Hepatocyte (in vitro differentiated cells): ENCODE measurements around the gene SLC35F6. TPM values are rescaled to one million over a fixed set of nuclear protein-coding genes. Genes with fewer than 3 reads are reported as not detected.

Source experiments
- DNase-seq: peaks from one replicate; pipeline ENCODE4 v3.0.0-alpha.2; 2016; ENCODE audit warnings: low spot score
- H2AFZ ChIP-seq: fragments of 200-600 bp; sonication (generic); 2 replicates; pipeline ENCODE4 v1.6.0; 2016; ENCODE audit warnings: antibody characterized with exemption, mild to moderate bottlenecking
- H3K27ac ChIP-seq: fragments of 200-600 bp; sonication (generic); 2 replicates; pipeline ENCODE4 v1.5.1; 2016; ENCODE audit warnings: mild to moderate bottlenecking
- H3K27me3 ChIP-seq: fragments of 200-600 bp; sonication (generic); 2 replicates; pipeline ENCODE4 v1.6.1; 2016
- H3K36me3 ChIP-seq: fragments of 200-600 bp; sonication (generic); replicated peaks from 2 replicates; pipeline ENCODE4 v1.5.1; 2016; ENCODE audit warnings: low read depth; ENCODE audit not compliant: insufficient read depth
- H3K4me1 ChIP-seq: fragments of 200-600 bp; sonication (generic); 2 replicates; pipeline ENCODE4 v1.5.1; 2016; ENCODE audit warnings: mild to moderate bottlenecking, moderate library complexity; ENCODE audit not compliant: insufficient read depth
- H3K4me2 ChIP-seq: fragments of 200-600 bp; sonication (generic); 2 replicates; pipeline ENCODE4 v1.6.0; 2016
- H3K4me3 ChIP-seq: fragments of 200-600 bp; sonication (generic); 2 replicates; pipeline ENCODE4 v1.5.1; 2016; ENCODE audit warnings: mild to moderate bottlenecking
- H3K79me2 ChIP-seq: fragments of 200-600 bp; sonication (generic); 2 replicates; pipeline ENCODE4 v1.6.0; 2017; ENCODE audit warnings: mild to moderate bottlenecking
- H3K9me2 ChIP-seq: fragments of 200-600 bp; sonication (generic); replicated peaks from 2 replicates; pipeline ENCODE4 v1.6.0; 2017; ENCODE audit warnings: mild to moderate bottlenecking; ENCODE audit not compliant: insufficient read depth
- H3K9me3 ChIP-seq: fragments of 200-600 bp; sonication (generic); 2 replicates; pipeline ENCODE4 v1.5.1; 2016; ENCODE audit warnings: low read depth, mild to moderate bottlenecking
- H4K20me1 ChIP-seq: fragments of 200-600 bp; sonication (generic); 2 replicates; pipeline ENCODE4 v1.6.0; 2016; ENCODE audit warnings: mild to moderate bottlenecking; ENCODE audit not compliant: insufficient read depth, poor library complexity, severe bottlenecking
- EZH2 ChIP-seq: fragments of 200-600 bp; sonication (generic); IDR thresholded peaks from 2 replicates; pipeline ENCODE4 v1.6.1; 2016; ENCODE audit warnings: antibody characterized with exemption, mild to moderate bottlenecking, borderline replicate concordance
- EZH2phosphoT487 ChIP-seq: fragments of 200-600 bp; sonication (generic); IDR thresholded peaks from one replicate; pipeline ENCODE4 v1.6.1; 2018; ENCODE audit warnings: antibody characterized with exemption, mild to moderate bottlenecking, low read depth, moderate library complexity; ENCODE audit not compliant: unreplicated experiment, severe bottlenecking
- WGBS: methylation state at CpG from one replicate; pipeline ENCODE4 v1.1.6; 2016; ENCODE audit warnings: low lambda C conversion rate; ENCODE audit errors: missing lambda C conversion rate; 5-methylcytosine and 5-hydroxymethylcytosine counted together
- polyA plus RNA-seq: library from polyadenylated mRNA; unstranded; fragments of >200 nt; fragmentation: Nextera tagmentation; extraction: Ambion mirVana; gene quantifications from 2 replicates; pipeline ENCODE4 v1.2.1, GENCODE V29; 2016
- total RNA-seq: library from RNA; depleted of rRNA; stranded (reverse); fragments of >200 nt; gene quantifications from 2 replicates; pipeline ENCODE4 v1.2.3, GENCODE V29; 2014
- TF ChIP-seq, protein P1 (sequence below): fragments of 200-600 bp; sonication (generic); IDR thresholded peaks from 2 replicates; pipeline ENCODE4 v1.5.1; 2016; ENCODE audit warnings: antibody characterized with exemption, mild to moderate bottlenecking; ENCODE audit not compliant: poor library complexity

Gene SLC35F6
- total and polyA plus RNA-seq, 2 experiments from 2014 or later = 16.6 to 30.2 TPM

DNA sequence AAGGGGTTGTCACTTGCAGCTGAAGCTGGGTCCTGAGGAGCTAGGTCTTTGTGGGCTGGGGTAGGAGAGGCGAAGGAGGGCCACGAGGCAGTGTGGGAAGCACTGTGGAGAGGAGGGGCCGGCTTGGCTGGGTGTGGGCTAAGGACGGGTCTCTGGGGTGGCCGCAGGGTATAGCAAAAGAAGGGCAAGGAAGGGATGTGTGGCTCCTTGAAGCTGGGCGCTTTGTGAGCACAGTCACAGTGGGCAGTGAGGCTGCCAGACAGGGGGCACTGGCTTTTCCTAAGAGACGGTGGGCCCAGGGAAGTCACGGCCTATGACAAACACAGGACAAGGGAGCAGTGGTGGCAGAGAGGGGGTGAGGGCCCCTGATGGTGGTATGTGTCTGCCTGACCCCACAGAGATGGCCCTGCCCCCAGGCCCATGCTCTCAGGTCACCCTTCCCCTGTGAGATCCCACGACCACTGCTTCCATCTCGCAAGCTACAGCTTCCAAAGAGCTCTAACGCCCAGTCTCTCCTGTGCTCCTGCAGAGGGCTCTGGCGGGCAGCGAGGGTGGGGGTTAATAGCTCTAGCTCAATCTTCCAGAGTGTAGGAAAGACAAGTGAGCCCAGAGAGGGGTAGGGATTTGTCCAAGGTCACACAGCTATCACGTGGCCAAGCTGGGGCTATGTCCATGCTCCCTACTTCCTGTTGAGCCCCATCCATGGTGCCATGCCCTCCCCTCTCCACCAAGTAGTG is 39.1 kb upstream of the SLC35F6 start:
- H4K20me1 ChIP-seq = no peaks in the 10 kb centered on the region
- no peaks in the 10 kb centered on the region for H3K27me3 ChIP-seq
- TF ChIP-seq EZH2phosphoT487 = no peak
- no peak for TF ChIP-seq EZH2
- H3K9me3 ChIP-seq = no peaks in the 10 kb centered on the region
- peaks cover 29% of the 10 kb centered on the region for H3K4me1 ChIP-seq
- H3K27ac ChIP-seq = peak overlapping the region; percentile 77
- H3K36me3 ChIP-seq = no peaks in the 10 kb centered on the region
- H2AFZ ChIP-seq = no peak overlapping the region
- H3K4me3 ChIP-seq = no peak overlapping the region
- H3K79me2 ChIP-seq = no peaks in the 10 kb centered on the region
- whole genome bisulfite sequencing = 83% methylated on average over 14 of the region's 14 CpGs
- H3K4me2 ChIP-seq = no peak overlapping the region
- DNase-seq = no peak
- H3K9me2 ChIP-seq = no peaks in the 10 kb centered on the region

DNA sequence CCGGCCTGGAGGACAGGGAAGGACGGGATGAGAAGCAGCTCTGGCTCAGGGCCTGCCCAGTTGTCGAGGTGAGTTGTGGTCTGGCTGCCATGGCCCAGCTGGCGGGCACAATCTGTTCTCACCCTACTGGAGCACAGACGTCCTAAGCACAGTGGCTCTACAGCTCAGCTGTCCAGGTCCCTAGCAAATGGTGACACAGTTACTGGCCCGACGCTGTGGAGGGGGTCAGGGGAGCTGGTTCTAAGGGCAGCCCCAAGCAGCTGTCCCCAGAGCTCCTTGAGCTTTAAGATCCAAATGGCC is 38.6 kb upstream of the SLC35F6 start:
- Histone ChIP-seq H3K27me3 (no peaks in the 10 kb centered on the region), H3K4me1 (peaks cover 25% of the 10 kb centered on the region), H3K27ac (no peak overlapping the region), H2AFZ (no peak overlapping the region), H3K9me2 (no peaks in the 10 kb centered on the region), H3K4me3 (no peak overlapping the region), H3K36me3 (no peaks in the 10 kb centered on the region), H3K79me2 (no peaks in the 10 kb centered on the region), H3K9me3 (no peaks in the 10 kb centered on the region), H4K20me1 (no peaks in the 10 kb centered on the region), H3K4me2 (no peak overlapping the region)
- WGBS = 85% methylated on average over 7 of the region's 7 CpGs
- TF ChIP-seq, protein P1, sequence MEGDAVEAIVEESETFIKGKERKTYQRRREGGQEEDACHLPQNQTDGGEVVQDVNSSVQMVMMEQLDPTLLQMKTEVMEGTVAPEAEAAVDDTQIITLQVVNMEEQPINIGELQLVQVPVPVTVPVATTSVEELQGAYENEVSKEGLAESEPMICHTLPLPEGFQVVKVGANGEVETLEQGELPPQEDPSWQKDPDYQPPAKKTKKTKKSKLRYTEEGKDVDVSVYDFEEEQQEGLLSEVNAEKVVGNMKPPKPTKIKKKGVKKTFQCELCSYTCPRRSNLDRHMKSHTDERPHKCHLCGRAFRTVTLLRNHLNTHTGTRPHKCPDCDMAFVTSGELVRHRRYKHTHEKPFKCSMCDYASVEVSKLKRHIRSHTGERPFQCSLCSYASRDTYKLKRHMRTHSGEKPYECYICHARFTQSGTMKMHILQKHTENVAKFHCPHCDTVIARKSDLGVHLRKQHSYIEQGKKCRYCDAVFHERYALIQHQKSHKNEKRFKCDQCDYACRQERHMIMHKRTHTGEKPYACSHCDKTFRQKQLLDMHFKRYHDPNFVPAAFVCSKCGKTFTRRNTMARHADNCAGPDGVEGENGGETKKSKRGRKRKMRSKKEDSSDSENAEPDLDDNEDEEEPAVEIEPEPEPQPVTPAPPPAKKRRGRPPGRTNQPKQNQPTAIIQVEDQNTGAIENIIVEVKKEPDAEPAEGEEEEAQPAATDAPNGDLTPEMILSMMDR = no peak
- TF ChIP-seq EZH2phosphoT487 = no peak
- no peak for TF ChIP-seq EZH2
- DNase-seq = no peak

DNA sequence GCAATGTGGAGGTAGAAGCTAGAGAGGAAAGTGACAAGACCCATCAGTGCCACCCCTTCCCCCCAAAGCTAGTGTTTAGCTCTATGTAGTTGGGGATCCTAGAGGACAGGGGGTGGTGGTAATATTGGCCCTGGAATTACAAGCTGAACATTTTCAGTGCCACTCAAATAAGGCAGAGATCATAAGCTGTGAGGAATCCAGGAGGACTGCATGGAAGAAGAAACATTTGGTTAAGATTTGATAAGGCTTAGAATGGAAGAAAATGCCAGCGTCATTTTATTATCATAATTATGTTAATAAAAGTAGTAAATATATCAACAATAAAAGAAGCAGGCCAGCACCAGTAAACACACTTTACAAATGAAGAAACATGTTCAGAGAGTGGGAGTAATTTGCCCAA is 37.9 kb upstream of the SLC35F6 start:
- WGBS = 39% methylated on average over 1 of the region's 1 CpG
- Histone ChIP-seq H3K79me2 (no peaks in the 10 kb centered on the region), H4K20me1 (no peaks in the 10 kb centered on the region), H3K4me2 (no peak overlapping the region), H3K27me3 (no peaks in the 10 kb centered on the region), H3K27ac (no peak overlapping the region), H3K4me3 (no peak overlapping the region), H3K9me3 (no peaks in the 10 kb centered on the region), H3K9me2 (no peaks in the 10 kb centered on the region), H2AFZ (no peak overlapping the region), H3K4me1 (peaks cover 18% of the 10 kb centered on the region), H3K36me3 (no peaks in the 10 kb centered on the region)
- no peak for DNase-seq
- TF ChIP-seq EZH2phosphoT487 (no peak), EZH2 (no peak)
- TF ChIP-seq, protein P1 = no peak

DNA sequence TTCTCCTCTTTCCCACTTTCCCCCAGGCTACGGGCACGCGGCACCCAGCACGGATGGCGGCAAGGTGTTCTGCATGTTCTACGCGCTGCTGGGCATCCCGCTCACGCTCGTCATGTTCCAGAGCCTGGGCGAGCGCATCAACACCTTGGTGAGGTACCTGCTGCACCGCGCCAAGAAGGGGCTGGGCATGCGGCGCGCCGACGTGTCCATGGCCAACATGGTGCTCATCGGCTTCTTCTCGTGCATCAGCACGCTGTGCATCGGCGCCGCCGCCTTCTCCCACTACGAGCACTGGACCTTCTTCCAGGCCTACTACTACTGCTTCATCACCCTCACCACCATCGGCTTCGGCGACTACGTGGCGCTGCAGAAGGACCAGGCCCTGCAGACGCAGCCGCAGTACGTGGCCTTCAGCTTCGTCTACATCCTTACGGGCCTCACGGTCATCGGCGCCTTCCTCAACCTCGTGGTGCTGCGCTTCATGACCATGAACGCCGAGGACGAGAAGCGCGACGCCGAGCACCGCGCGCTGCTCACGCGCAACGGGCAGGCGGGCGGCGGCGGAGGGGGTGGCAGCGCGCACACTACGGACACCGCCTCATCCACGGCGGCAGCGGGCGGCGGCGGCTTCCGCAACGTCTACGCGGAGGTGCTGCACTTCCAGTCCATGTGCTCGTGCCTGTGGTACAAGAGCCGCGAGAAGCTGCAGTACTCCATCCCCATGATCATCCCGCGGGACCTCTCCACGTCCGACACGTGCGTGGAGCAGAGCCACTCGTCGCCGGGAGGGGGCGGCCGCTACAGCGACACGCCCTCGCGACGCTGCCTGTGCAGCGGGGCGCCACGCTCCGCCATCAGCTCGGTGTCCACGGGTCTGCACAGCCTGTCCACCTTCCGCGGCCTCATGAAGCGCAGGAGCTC is 36.2 kb upstream of the SLC35F6 start:
- H3K4me2 ChIP-seq = no peak overlapping the region
- WGBS = 97% methylated on average over 87 of the region's 101 CpGs
- peaks cover 15% of the 10 kb centered on the region for H3K4me1 ChIP-seq
- no peaks in the 10 kb centered on the region for H3K9me2 ChIP-seq
- H3K27me3 ChIP-seq = no peaks in the 10 kb centered on the region
- no peak for TF ChIP-seq EZH2phosphoT487
- no peak for TF ChIP-seq EZH2
- TF ChIP-seq, protein P1 = no peak
- no peaks in the 10 kb centered on the region for H4K20me1 ChIP-seq
- no peak overlapping the region for H3K27ac ChIP-seq
- H3K4me3 ChIP-seq = no peak overlapping the region
- H3K36me3 ChIP-seq = no peaks in the 10 kb centered on the region
- H3K79me2 ChIP-seq = no peaks in the 10 kb centered on the region
- no peaks in the 10 kb centered on the region for H3K9me3 ChIP-seq
- no peak for DNase-seq
- H2AFZ ChIP-seq = no peak overlapping the region
